Heart left ventricle (tissue), 16 donors: ENCODE results near the gene DPYSL4. TPM values are rescaled to one million over a fixed set of nuclear protein-coding genes. Genes with fewer than 3 reads are reported as not detected.
A peak's percentile ranks its signal among the peaks of the same experiment; 100 is the strongest.

Experiments
- ATAC-seq, 4 donors: fragments of 200-7000 bp; cut with Tn5 transposase; one replicate each; pipeline ENCODE4 v1.9.1; 2020 to 2022; ENCODE audit warnings: moderate library complexity in 4 of 4, mild to moderate bottlenecking in 3 of 4, moderate number of reproducible peaks in 1 of 4
- DNase-seq, 5 donors: peaks; one replicate each; pipeline ENCODE4 v3.0.0-alpha.2; 2020
- H3K27ac ChIP-seq, 12 donors: fragments of 200-600 bp; sonication (generic) in 4 of 12; one replicate each; pipeline versions ENCODE4 v1.5.0 to v1.8.0; 2016 to 2022; ENCODE audit warnings: mild to moderate bottlenecking in 2 of 12
- H3K27me3 ChIP-seq, 9 donors: fragments of 200-600 bp; sonication (generic) in 2 of 9; one replicate each; pipeline versions ENCODE4 v1.5.1 to v1.8.0; 2016 to 2022; ENCODE audit warnings: mild to moderate bottlenecking in 3 of 9
- H3K36me3 ChIP-seq, 9 donors: fragments of 200-600 bp; sonication (generic) in 2 of 9; one replicate each; pipeline versions ENCODE4 v1.5.0 to v1.8.0; 2018 to 2022; ENCODE audit warnings: mild to moderate bottlenecking in 2 of 9
- H3K4me1 ChIP-seq, 12 donors: fragments of 200-600 bp; sonication (generic) in 4 of 12; one replicate each; pipeline versions ENCODE4 v1.5.0 to v1.8.0; 2016 to 2022; ENCODE audit warnings: mild to moderate bottlenecking in 3 of 12
- H3K4me3 ChIP-seq, 12 donors: fragments of 200-600 bp; sonication (generic) in 4 of 12; one replicate each; pipeline versions ENCODE4 v1.5.0 to v1.8.0; 2017 to 2022; ENCODE audit warnings: mild to moderate bottlenecking in 9 of 12, moderate library complexity in 4 of 12
- H3K9me3 ChIP-seq, 12 donors: fragments of 200-600 bp; sonication (generic) in 4 of 12; one replicate each; pipeline versions ENCODE4 v1.5.0 to v1.8.0; 2016 to 2022; ENCODE audit warnings: mild to moderate bottlenecking in 1 of 12
- CTCF ChIP-seq, 12 donors: fragments of 200-600 bp; sonication (generic) in 4 of 12; IDR thresholded peaks; one replicate each; pipeline versions ENCODE4 v1.5.0 to v1.8.0; 2018 to 2022; ENCODE audit warnings: antibody characterized with exemption in 12 of 12, mild to moderate bottlenecking in 5 of 12
- POLR2A ChIP-seq, 2 donors: fragments of 450-650 bp; IDR thresholded peaks; one replicate each; pipeline ENCODE4 v1.6.1; 2017; ENCODE audit warnings: antibody characterized with exemption in 2 of 2, mild to moderate bottlenecking in 2 of 2, moderate library complexity in 2 of 2
- WGBS, 4 donors: extraction: QIAGEN DNeasy Blood & Tissue Kit in 2 of 4; methylation state at CpG; one replicate each; pipeline versions ENCODE4 v1.1.5 to v1.1.7; 2013 to 2018; 5-methylcytosine and 5-hydroxymethylcytosine counted together
- intact Hi-C, 10 donors: fragments of 100-400 bp; cut with DNase I; formaldehyde crosslinking; loops; one replicate each; pipeline versions ENCODE4 v1.11.1 to v1.14.2; 2022
- polyA plus RNA-seq, 2 donors: library from polyadenylated mRNA; stranded (reverse); fragments of 200-250 nt; gene quantifications; one replicate each; pipeline ENCODE4 v1.2.3, GENCODE V29; 2013
- total RNA-seq, 9 donors: library from RNA; depleted of rRNA in 2 of 9; stranded (reverse); fragments of >200 nt in 2 of 9; fragmentation: NEBNext Ultra II Directional in 3 of 9; extraction: Animal tissue kit (Norgen Biotek cat#: 25700) in 3 of 9; gene quantifications; one replicate each; pipeline versions ENCODE4 v1.1.0 to v1.2.4, GENCODE V29; 2016 to 2023
- donor health status: ischemic (EF 13 %, LVEDD 7.1; RV severe dilation, severe dysfunction).
- donor health status: healthy with polysubstance abuse.
- donor health status: DM: no; HTN: yes; CAD: no.
- donor health status: DM: no; HTN: no; CAD: no.
- donor health status: ischemic (EF 25% LVEDD 6.9; RV normal size, moderate dysfunction).
- donor health status: ischemic (EF 25% LVEDD 5.7; RV mildly dilated, moderate dysfunction).
- donor health status: healthy.
- donor health status: DM: yes; HTN: yes; CAD: no.
- donor health status: ischemic (EF 35%, LVEDD 5.7; RV mildly dilated, moderate dysfunction).
- donor health status: nonischemic (EF 11% LVEDD 7.7; RV severe dilation, severe dysfunction).
- donor health status: DM: yes; HTN: yes; CAD: no.
- donor health status: PGD.
- donor health status: ischemic (EF 29% LVEDD 5.4; RV normal size, mild dysfunction).
- donor health status: nonischemic (EF 23%, LVEDD 6.1; RV moderate dilation, normal function).

The DPYSL4 gene
- total and polyA plus RNA-seq, 11 donors = 4.0 to 127 (median 33.1) TPM

DNA sequence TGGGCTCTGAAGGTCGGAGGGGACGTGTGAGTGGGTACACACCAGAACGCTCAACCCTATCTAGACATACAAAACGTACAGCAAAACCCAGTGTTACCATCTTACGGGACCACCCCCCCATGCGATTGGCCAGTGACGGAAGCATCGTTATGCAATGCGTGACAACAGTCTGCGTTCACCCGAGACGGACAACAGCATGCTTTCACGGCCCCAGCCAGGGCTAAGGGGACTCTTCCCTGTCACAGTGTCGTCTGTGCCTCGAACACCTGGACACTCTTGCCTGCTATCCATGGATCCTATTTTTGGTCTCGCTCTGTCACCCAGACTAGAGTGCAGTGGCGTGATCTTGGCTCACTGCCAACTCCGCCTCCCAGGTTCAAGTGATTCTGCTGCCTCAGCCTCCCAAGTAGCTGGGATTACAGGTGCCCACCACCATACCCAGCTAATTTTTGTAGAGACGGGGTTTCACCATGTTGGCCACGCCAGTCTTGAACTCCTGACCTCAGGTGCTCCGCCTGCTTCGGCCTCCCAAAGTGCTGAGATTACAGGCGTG lies 23.3 kb downstream of the DPYSL4 start:
- ATAC-seq = no peak
- H3K27me3 ChIP-seq = no peaks in the 10 kb centered on the region
- H3K27ac ChIP-seq = no peak overlapping the region
- peaks cover 0 to 17% (median 1%) of the 10 kb centered on the region in 12 donors for H3K4me1 ChIP-seq
- intact Hi-C loops = no loop called here
- peak in 1 of 5 donors; percentile 35 for DNase-seq
- peaks cover 0 to 25% (median 7%) of the 10 kb centered on the region in 12 donors for H3K9me3 ChIP-seq
- no peak for TF ChIP-seq CTCF (IDR thresholded peaks at IDR 0.05)
- TF ChIP-seq POLR2A (IDR thresholded peaks at IDR 0.05) = no peak
- no peak overlapping the region for H3K4me3 ChIP-seq
- 85 to 88% (median 87%) methylated on average over 23 of the region's 23 CpGs for WGBS, 4 donors
- H3K36me3 ChIP-seq = no peaks in the 10 kb centered on the region

GRCh38 chr10:132210766-132211165 lies 24.0 kb downstream of the DPYSL4 start:
- no peaks in the 10 kb centered on the region for H3K36me3 ChIP-seq
- WGBS, 4 donors = 81 to 94% (median 91%) methylated on average over 4 to 14 of the region's 14 CpGs
- no peak overlapping the region for H3K4me3 ChIP-seq
- DNase-seq = peak in 1 of 5 donors; percentile 24
- no peak overlapping the region for H3K27ac ChIP-seq
- peaks cover 0 to 30% (median 7%) of the 10 kb centered on the region in 12 donors for H3K9me3 ChIP-seq
- H3K4me1 ChIP-seq = peaks cover 0 to 17% (median 1%) of the 10 kb centered on the region in 12 donors
- no peaks in the 10 kb centered on the region for H3K27me3 ChIP-seq
- no peak for ATAC-seq
- TF ChIP-seq CTCF (IDR thresholded peaks at IDR 0.05) = no peak
- no peak for TF ChIP-seq POLR2A (IDR thresholded peaks at IDR 0.05)
- intact Hi-C loops = no loop called here

GRCh38 chr10:132211246-132211645 lies 24.5 kb downstream of the DPYSL4 start:
- no peak for ATAC-seq
- H3K4me1 ChIP-seq = peaks cover 0 to 17% (median 1%) of the 10 kb centered on the region in 12 donors
- intact Hi-C loops = no loop called here
- no peaks in the 10 kb centered on the region for H3K36me3 ChIP-seq
- WGBS, 4 donors = 92 to 100% (median 95%) methylated on average over 1 to 14 of the region's 14 CpGs
- peak in 1 of 5 donors; percentile 50 for DNase-seq
- peaks cover 0 to 30% (median 7%) of the 10 kb centered on the region in 12 donors for H3K9me3 ChIP-seq
- H3K4me3 ChIP-seq = no peak overlapping the region
- H3K27me3 ChIP-seq = no peaks in the 10 kb centered on the region
- no peak for TF ChIP-seq CTCF (IDR thresholded peaks at IDR 0.05)
- no peak for TF ChIP-seq POLR2A (IDR thresholded peaks at IDR 0.05)
- H3K27ac ChIP-seq = no peak overlapping the region

DNA sequence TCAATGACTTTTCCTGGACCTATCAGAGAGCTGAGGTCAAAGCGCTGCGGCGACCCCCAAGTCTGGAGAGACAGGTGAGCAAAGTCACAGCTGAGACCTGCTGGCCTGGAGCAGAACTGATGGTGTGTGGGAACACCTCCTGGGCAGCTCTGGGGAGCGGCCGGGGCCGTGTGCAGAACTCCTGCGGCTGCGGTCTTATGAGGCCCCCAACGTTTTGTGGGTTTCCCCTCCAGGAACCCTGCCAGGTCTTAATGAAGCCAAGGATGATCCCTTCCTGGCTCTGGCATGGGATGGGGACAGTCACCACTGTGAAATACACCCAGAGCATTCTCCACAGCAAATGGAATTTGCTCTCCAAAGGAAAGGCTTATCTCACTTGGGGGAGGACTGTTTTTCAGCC lies 26.1 kb downstream of the DPYSL4 start:
- Histone ChIP-seq H3K27me3 (no peaks in the 10 kb centered on the region), H3K27ac (no peak overlapping the region), H3K4me3 (no peak overlapping the region), H3K36me3 (no peaks in the 10 kb centered on the region), H3K4me1 (peaks cover 0 to 12% (median 1%) of the 10 kb centered on the region in 12 donors), H3K9me3 (peaks cover 0 to 33% (median 7%) of the 10 kb centered on the region in 12 donors)
- WGBS, 4 donors = 86 to 92% (median 90%) methylated on average over 5 to 9 of the region's 9 CpGs
- ATAC-seq (no peak), DNase-seq (peak in 1 of 5 donors; percentile 32)
- no peak for TF ChIP-seq CTCF (IDR thresholded peaks at IDR 0.05)
- TF ChIP-seq POLR2A (IDR thresholded peaks at IDR 0.05) = no peak
- intact Hi-C loops = no loop called here
